ENCODE measurements around the gene PKNOX2.

The PKNOX2 gene

DNA sequence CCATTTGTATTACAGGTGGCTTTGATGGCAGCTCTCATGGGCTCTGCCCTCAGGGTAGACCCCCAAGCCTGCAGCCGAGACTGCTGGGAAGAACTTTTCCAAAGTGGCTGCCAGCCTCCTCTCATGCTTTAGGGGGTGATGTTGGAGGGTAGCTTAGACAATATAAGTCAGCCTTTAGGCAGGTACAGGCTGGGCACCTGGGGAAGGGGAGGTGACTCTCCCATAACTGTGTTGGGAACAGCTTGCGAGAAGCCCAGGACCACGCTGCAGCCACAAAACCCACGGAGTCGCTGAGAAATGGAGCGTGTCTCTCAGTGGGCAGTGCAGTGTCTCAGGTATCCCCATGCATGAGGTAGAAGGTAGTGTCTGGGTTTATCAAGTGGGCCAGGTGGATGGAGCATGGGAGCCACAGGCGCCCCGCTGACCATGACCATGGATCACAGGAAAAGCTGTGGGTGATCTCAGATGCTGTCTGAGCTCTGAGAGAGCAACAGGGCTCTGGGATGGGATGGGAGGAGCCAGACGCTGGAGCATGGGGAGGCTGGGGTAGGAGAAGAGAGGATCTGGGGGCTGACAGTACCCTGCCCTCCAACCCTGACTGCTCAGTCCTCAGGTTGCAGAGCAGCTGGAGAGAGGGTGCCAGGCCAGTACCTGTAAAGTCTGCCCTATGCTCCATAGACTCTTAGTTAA is 216.3 kb downstream of the PKNOX2 start:
- no peak overlapping the region for H3K4me3 ChIP-seq (ENCODE audit: low read depth, low read length)
- TF ChIP-seq, protein P1, sequence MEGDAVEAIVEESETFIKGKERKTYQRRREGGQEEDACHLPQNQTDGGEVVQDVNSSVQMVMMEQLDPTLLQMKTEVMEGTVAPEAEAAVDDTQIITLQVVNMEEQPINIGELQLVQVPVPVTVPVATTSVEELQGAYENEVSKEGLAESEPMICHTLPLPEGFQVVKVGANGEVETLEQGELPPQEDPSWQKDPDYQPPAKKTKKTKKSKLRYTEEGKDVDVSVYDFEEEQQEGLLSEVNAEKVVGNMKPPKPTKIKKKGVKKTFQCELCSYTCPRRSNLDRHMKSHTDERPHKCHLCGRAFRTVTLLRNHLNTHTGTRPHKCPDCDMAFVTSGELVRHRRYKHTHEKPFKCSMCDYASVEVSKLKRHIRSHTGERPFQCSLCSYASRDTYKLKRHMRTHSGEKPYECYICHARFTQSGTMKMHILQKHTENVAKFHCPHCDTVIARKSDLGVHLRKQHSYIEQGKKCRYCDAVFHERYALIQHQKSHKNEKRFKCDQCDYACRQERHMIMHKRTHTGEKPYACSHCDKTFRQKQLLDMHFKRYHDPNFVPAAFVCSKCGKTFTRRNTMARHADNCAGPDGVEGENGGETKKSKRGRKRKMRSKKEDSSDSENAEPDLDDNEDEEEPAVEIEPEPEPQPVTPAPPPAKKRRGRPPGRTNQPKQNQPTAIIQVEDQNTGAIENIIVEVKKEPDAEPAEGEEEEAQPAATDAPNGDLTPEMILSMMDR (IDR thresholded peaks at IDR 0.05; ENCODE audit: borderline replicate concordance, insufficient read depth, low read depth, low read length) = no peak

DNA sequence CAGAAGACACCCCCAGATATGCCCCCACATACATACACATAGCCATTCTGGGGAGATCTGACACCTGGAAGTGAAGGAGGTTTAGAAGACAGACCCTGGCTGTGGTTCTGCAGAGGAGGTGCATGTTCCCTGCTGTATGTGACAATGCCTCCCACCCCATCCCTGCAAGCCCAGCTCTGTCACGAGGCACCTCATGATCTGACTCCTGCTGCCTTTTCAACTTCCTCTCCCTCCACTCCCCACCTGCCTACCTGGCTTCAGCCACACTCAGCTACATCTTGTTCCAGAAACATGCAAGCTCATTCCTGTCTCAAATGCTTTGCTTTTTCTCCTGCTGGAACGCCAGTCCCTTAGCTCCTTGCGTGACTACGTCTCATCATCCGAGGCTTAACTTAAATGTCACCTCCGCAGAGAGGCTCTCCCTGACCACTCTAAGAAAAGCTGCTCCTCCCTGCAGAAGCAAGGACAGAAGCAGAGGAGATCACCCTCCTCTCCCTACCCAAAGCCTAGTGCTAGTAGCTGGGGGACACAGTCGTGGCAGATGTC is 217.0 kb downstream of the PKNOX2 start:
- no peak overlapping the region for H3K4me3 ChIP-seq (ENCODE audit: low read depth, low read length)
- TF ChIP-seq, protein P1 (IDR thresholded peaks at IDR 0.05; ENCODE audit: borderline replicate concordance, insufficient read depth, low read depth, low read length) = no peak

DNA sequence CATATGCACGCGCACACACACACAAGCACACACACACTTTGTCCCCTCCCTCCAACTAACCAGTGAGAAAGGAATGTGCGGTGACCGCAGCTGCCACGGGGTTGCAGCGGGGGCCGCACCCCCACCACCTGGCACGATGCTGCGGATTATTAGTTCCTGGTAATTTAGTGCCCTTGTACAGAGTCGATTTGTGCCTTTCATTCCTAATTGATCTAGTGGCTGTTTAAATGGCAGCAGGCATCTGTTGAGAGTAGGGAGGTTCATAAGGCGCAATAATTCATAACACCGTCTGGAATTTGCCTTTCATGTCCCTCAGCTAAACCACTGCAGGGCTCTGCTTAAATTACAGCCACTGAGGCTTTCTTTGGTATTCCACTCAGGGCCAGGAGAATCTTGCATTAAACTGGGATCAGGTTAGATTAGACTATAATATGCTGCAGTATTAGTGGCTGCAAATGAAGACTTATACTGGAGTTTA is 217.8 kb downstream of the PKNOX2 start:
- H3K4me3 ChIP-seq (ENCODE audit: low read depth, low read length) = no peak overlapping the region
- TF ChIP-seq, protein P1 (IDR thresholded peaks at IDR 0.05; ENCODE audit: borderline replicate concordance, insufficient read depth, low read depth, low read length) = no peak

DNA sequence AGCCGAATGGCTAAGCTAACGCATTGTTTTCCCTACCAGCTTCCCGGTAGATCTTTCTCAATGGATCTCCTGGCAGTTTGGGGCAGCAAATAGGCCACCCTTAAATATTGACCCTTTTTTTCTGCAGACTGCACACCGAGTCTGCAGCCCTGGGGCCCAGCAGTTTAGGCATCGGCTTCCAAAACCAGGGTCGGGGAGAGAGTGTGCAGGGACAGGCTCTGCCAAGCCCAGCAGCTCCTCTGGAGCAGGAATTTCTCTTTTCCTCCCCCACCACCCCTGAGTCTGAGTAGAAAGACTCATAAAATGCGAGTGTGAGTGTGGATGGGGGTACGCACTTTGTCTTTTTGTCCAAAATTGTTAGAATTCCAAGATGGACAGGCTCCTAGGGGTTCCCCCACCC is 218.3 kb downstream of the PKNOX2 start:
- no peak overlapping the region for H3K4me3 ChIP-seq (ENCODE audit: low read depth, low read length)
- TF ChIP-seq, protein P1 (IDR thresholded peaks at IDR 0.05; ENCODE audit: borderline replicate concordance, insufficient read depth, low read depth, low read length) = no peak

DNA sequence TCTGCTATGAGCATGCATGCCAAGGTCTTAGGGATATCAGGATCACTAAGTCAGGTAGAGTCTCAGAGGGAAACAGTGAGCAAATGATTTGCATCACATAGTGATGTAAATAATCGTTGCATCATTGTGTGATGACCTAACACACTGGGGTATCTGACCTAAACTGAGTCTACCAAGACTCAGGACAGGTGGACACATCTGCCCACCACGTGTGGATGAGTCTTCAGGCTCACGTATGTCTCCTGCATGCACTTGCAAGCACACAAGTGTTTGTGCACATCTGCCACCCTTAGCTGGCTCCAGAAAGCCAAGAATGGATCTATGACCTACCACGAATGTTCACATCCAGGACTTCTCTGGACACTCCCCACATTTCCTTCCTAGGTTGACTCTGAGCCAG is 220.3 kb downstream of the PKNOX2 start:
- TF ChIP-seq, protein P1 (IDR thresholded peaks at IDR 0.05; ENCODE audit: borderline replicate concordance, insufficient read depth, low read depth, low read length) = no peak

DNA sequence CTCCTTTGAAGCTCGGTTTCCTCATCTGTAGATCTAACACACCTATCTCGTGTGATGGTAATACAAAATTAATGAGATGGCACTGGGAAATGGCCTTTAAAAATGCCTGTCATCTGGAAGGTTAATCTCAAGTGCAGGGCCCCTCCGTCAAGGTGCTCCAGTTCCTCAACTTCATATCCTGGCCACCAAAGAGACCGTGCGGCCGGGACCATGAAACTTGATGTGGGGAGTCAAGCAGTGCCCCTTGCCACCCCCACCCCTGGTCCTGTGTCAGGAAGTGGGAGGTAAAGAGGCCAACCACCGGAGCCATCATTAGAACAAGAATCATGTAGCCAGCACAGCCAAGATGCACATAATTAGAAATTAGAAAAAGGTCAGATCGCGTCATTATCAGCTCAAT is 223.3 kb downstream of the PKNOX2 start:
- no peak overlapping the region for H3K4me3 ChIP-seq (ENCODE audit: low read depth, low read length)
- TF ChIP-seq, protein P1 (IDR thresholded peaks at IDR 0.05; ENCODE audit: borderline replicate concordance, insufficient read depth, low read depth, low read length) = no peak

More for the DNA sequence above, 220.3 kb downstream of the PKNOX2 start:
- no peak overlapping the region for H3K4me3 ChIP-seq (ENCODE audit: low read depth, low read length)

DNA sequence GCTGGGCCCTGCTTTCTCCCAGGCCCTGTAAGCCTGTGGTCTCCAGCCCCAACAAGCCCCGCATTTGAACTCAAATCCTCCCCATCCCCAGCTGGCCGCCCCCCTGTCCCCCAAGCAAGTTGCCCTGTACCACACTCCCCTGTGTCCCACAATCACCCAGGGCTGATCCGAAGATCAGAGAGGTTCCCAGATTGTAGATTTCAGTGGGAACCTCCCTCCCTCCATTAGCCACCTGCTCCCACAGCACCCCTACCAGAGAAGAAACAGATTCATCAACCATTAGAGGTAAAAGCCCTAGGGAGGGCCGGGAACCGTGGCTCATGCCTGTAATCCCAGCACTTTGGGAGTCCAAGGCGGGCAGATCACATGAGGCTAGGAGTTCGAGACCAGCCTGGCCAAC is 224.1 kb downstream of the PKNOX2 start:
- TF ChIP-seq, protein P1 (IDR thresholded peaks at IDR 0.05; ENCODE audit: borderline replicate concordance, insufficient read depth, low read depth, low read length) = no peak
- H3K4me3 ChIP-seq (ENCODE audit: low read depth, low read length) = no peak overlapping the region

Measured in GM12875 (cell line).